Upper lobe of left lung (tissue), 4 donors: ENCODE results near the gene TMEM74B.

Experiments used
- POLR2AphosphoS5 ChIP-seq, 2 donors: sonication (generic); formaldehyde crosslinking; IDR thresholded peaks; one replicate each; pipeline ENCODE4 v1.5.1; 2017; ENCODE audit warnings: antibody characterized with exemption in 2 of 2
- TF ChIP-seq, protein P1 (sequence below), 6 experiments: fragments of 450-650 bp in 4 of 6; fragments of 200-600 bp in 2 of 6; sonication (generic) in 2 of 6; IDR thresholded peaks; one replicate each; pipeline ENCODE4 v1.5.1; 2016 to 2019; ENCODE audit warnings: antibody characterized with exemption in 6 of 6

DNA sequence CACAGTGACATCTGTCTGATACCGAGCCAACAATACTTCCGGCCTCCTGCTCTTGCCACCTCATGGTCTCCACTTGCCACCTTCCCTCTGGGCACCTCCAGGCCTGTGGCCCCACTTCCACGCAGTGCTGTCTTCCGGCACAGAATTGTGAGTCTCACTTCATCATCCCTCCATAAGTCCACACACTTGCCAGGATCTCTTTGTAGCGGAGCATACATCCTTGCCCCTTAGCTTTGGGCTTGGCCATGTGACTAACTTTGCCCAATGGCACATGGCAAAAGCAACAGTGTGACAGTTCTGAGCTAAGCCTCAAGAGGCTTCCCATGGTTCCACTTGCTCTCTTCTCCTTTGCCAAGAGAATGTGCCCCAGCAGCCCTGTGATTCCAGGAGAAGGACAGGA, 14.0 kb upstream of the TMEM74B start:
- TF ChIP-seq, protein P1, sequence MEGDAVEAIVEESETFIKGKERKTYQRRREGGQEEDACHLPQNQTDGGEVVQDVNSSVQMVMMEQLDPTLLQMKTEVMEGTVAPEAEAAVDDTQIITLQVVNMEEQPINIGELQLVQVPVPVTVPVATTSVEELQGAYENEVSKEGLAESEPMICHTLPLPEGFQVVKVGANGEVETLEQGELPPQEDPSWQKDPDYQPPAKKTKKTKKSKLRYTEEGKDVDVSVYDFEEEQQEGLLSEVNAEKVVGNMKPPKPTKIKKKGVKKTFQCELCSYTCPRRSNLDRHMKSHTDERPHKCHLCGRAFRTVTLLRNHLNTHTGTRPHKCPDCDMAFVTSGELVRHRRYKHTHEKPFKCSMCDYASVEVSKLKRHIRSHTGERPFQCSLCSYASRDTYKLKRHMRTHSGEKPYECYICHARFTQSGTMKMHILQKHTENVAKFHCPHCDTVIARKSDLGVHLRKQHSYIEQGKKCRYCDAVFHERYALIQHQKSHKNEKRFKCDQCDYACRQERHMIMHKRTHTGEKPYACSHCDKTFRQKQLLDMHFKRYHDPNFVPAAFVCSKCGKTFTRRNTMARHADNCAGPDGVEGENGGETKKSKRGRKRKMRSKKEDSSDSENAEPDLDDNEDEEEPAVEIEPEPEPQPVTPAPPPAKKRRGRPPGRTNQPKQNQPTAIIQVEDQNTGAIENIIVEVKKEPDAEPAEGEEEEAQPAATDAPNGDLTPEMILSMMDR (IDR thresholded peaks at IDR 0.05), result no peak
- TF ChIP-seq POLR2AphosphoS5 (IDR thresholded peaks at IDR 0.05), result no peak
